ENCODE measurements around the gene DAGLB.
"Not testable (repeated sequence)": the region's sequence is repeated elsewhere in the genome, so short reads cannot be mapped to it uniquely, and the experiment has no call there.

The DAGLB gene

DNA sequence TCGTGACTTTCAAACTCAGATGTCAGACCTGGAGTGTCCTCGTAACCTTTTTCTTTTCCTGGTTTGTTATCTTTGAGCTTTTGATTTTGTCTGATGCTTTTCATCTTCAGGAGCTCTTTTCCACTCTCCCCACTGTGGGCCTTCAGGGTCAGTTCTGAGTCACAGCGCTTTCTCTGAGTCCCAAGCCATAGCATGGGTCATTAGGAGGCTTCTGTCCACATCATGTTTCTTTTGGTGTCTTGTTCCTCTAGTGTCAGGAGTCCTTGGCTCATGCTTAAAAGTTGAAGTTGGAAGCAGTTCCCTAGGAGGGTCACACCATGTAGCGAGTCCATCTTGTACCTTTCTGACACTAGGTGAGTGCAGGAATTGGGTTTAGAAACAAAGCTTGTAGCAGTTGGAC lies 40.3 kb downstream of the DAGLB start:
- TF ChIP-seq, protein P1, sequence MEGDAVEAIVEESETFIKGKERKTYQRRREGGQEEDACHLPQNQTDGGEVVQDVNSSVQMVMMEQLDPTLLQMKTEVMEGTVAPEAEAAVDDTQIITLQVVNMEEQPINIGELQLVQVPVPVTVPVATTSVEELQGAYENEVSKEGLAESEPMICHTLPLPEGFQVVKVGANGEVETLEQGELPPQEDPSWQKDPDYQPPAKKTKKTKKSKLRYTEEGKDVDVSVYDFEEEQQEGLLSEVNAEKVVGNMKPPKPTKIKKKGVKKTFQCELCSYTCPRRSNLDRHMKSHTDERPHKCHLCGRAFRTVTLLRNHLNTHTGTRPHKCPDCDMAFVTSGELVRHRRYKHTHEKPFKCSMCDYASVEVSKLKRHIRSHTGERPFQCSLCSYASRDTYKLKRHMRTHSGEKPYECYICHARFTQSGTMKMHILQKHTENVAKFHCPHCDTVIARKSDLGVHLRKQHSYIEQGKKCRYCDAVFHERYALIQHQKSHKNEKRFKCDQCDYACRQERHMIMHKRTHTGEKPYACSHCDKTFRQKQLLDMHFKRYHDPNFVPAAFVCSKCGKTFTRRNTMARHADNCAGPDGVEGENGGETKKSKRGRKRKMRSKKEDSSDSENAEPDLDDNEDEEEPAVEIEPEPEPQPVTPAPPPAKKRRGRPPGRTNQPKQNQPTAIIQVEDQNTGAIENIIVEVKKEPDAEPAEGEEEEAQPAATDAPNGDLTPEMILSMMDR (IDR thresholded peaks at IDR 0.05), result no peak
- H3K27ac ChIP-seq, result no peak overlapping the region
- DNase-seq (ENCODE audit: low spot score), result no peak
- H3K4me3 ChIP-seq, result no peak overlapping the region

DNA sequence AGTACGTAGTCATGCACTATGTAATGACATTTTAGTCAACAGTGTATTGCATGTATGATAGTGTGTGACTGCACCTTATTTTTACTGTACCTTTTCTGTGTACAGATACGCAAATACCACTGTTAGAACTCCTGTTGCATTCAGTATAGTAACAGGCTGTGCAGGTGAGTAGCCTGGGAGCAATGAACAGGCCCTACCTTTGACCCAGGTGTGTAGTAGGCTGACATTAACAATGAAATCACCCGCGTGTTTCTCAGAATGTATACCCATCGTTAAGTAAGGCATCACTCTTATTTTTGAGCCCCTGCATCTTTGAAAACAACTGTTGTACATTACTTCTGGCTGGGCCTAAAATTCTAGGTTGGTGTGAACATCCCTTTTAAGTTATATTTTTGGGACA lies 41.6 kb downstream of the DAGLB start:
- H3K27ac ChIP-seq, result no peak overlapping the region

DNA sequence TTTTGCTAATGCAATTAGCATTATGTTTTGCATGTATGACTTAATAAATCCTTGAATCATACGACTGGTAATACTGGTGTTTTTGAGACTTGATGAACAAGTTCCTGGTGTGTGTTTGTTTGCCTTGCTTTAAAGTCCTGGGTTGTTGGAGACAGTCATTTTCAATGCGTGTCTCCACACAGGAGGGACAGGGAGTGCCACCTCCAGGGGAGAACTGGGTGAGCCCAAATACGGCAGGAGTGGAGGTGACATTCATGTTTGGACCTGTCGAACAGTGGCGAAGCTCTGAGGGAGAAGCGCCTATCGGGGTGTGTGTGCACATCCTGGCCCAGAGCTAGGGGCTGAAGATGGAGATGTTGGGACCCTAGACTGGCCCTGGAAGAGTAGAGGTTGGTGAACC lies 43.8 kb downstream of the DAGLB start:
- DNase-seq (ENCODE audit: low spot score), result no peak
- no peak overlapping the region for H3K27ac ChIP-seq
- H3K4me3 ChIP-seq, result no peak overlapping the region
- TF ChIP-seq, protein P1 (IDR thresholded peaks at IDR 0.05), result no peak

More for the DNA sequence above, 41.6 kb downstream of the DAGLB start:
- no peak for DNase-seq (ENCODE audit: low spot score)
- no peak overlapping the region for H3K4me3 ChIP-seq
- TF ChIP-seq, protein P1 (IDR thresholded peaks at IDR 0.05), result no peak

DNA sequence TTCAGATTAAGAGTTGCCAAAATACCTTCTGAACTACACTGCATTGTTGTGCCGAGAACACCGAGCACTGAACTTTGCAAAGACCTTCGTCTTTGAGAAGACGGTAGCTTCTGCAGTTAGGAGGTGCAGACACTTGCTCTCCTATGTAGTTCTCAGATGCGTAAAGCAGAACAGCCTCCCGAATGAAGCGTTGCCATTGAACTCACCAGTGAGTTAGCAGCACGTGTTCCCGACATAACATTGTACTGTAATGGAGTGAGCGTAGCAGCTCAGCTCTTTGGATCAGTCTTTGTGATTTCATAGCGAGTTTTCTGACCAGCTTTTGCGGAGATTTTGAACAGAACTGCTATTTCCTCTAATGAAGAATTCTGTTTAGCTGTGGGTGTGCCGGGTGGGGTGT lies 45.0 kb downstream of the DAGLB start:
- Histone ChIP-seq H3K27ac (no peak overlapping the region), H3K4me3 (no peak overlapping the region)
- DNase-seq (ENCODE audit: low spot score), result no peak
- TF ChIP-seq, protein P1 (IDR thresholded peaks at IDR 0.05), result no peak

DNA sequence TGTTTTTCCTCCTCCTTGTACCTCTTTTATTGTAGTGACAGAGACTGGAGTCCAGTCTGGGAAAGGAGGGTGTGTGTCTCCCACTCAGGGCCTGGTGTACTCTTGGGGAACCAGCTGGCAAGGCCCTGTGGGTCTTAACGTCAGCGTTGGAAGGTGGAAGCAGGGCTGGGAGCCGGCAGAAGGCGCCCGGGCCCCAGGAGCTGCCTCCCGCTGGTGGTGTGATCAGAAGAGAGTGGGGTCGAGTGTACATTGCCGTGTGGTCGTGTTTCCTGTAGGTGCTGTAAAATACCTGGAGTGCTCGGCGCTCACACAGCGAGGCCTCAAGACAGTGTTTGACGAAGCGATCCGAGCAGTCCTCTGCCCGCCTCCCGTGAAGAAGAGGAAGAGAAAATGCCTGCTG lies 45.7 kb downstream of the DAGLB start:
- TF ChIP-seq, protein P1 (IDR thresholded peaks at IDR 0.05), result no peak
- Histone ChIP-seq H3K4me3 (no peak overlapping the region), H3K27ac (no peak overlapping the region)
- DNase-seq (ENCODE audit: low spot score), result no peak

DNA sequence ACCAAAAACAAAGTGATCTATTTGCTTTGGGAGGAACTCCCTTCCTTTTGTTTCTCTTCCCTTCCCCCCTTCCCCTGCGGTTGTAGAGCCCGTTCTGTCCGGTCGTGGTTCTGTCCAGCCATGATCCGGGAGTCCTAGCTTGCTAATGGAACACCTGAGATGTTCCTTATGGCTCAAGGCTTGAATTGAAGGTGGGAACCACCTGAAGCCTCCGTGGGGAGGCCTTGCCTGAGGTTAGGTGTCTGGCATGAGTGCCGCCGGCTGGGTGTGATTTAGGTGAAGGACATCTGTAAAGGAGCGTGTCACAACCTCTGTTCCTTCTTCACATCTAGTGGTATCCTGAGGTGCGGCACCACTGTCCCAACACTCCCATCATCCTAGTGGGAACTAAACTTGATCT lies 46.2 kb downstream of the DAGLB start:
- TF ChIP-seq, protein P1 (IDR thresholded peaks at IDR 0.05), result no peak
- H3K27ac ChIP-seq, result no peak overlapping the region
- DNase-seq (ENCODE audit: low spot score), result no peak
- no peak overlapping the region for H3K4me3 ChIP-seq

DNA sequence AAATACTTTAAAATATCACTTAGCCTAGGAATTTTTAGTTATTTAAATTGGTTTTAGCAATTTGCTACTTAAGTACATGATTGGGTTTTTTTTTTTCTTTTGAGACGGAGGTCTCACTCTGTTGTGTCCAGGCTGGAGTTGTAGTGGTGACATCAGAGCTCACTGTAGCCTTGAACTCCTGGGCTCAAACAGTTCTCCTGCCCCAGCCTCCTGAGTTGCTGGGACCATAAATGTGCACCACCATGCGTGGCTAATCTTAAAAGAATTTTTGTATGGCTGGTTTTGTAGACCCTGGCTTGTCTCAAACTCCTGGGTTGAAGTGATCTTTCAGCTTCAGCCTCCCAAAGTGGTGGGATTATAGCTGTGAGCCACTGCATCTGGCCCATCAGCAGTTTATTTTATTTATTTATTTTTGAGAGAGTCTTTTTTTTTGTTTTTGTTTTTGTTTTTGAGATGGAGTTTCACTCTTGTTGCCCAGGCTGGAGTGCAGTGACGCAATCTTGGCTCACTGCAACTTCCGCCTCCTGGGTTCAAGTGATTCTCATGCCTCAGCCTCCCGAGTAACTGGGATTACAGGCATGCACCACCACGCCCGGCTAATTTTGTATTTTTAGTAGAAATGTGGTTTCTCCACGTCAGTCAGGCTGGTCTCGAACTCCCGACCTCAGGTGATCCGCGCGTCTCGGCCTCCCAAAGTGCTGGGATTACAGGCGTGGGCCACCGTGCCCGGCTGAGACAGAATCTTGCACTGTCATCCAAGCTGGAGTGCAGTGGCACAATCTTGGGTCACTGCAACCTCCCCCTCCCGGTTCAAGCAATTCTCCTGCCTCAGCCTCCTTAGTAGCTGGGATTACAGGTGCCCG lies 47.3 kb downstream of the DAGLB start:
- not testable (repeated sequence) for H3K4me3 ChIP-seq; DNase-seq (ENCODE audit: low spot score)
- H3K27ac ChIP-seq, result peak overlapping the region in 1 of 2 donors; percentile 45

Measured in coronary artery (tissue), 2 donors.